HG02678 (cell line): ENCODE results near the gene ALOX12B.

Experiments used
- ATAC-seq: cut with Tn5 transposase; IDR thresholded peaks from one replicate; pipeline ENCODE4 v1.9.1; 2021; ENCODE audit warnings: mild to moderate bottlenecking, moderate library complexity; ENCODE audit not compliant: unreplicated experiment

Gene ALOX12B

GRCh38 chr17:8087075-8087951, at the start of gene ALOX12B:
Gene ALOX12B (minus strand): TSS chr17:8087716. CDS start chr17:8087442, 274 bp downstream.
- ATAC-seq: no peak

- no peak for ATAC-seq
Observed at GRCh38 chr17:8133941-8134340, 46.4 kb upstream of the ALOX12B start.

- no peak for ATAC-seq
Observed at GRCh38 chr17:8133399-8133798, 45.9 kb upstream of the ALOX12B start.

- no peak for ATAC-seq
Observed at GRCh38 chr17:8131844-8132441, 44.4 kb upstream of the ALOX12B start.

- ATAC-seq: no peak
Observed at GRCh38 chr17:8128125-8128784, 40.7 kb upstream of the ALOX12B start.

- no peak for ATAC-seq
Observed at GRCh38 chr17:8126491-8127066, 39.1 kb upstream of the ALOX12B start.

GRCh38 chr17:8125947-8126490, 38.5 kb upstream of the ALOX12B start:
- no peak for ATAC-seq

- ATAC-seq: no peak
Observed at GRCh38 chr17:8125154-8125946, 37.8 kb upstream of the ALOX12B start.

- no peak for ATAC-seq
Observed at GRCh38 chr17:8124350-8125153, 37.0 kb upstream of the ALOX12B start.

- no peak for ATAC-seq
Observed at GRCh38 chr17:8123695-8124349, 36.3 kb upstream of the ALOX12B start, which contains the start of gene HES7. Gene HES7 (minus strand): TSS chr17:8124106. CDS start chr17:8124084, 22 bp downstream.

GRCh38 chr17:8122924-8123694, 35.6 kb upstream of the ALOX12B start:
- ATAC-seq: no peak

- no peak for ATAC-seq
Observed at GRCh38 chr17:8122422-8122923, 35.0 kb upstream of the ALOX12B start.

GRCh38 chr17:8121681-8122421, 34.3 kb upstream of the ALOX12B start:
- peak; percentile 27 for ATAC-seq

- ATAC-seq: no peak
Observed at GRCh38 chr17:8121407-8121680, 33.8 kb upstream of the ALOX12B start.

- ATAC-seq: no peak
Observed at GRCh38 chr17:8120520-8121406, 33.2 kb upstream of the ALOX12B start.
